Lower leg skin (tissue), 4 donors: ENCODE data around the gene COMMD9. TPM values are rescaled to one million over a fixed set of nuclear protein-coding genes. Genes with fewer than 3 reads are reported as not detected.

Source experiments
- DNase-seq, 2 donors: peaks; one replicate each; pipeline ENCODE4 v3.0.0-alpha.2; 2019; ENCODE audit warnings: low spot score in 2 of 2
- H3K4me3 ChIP-seq: fragments of 200-600 bp; sonication (generic); 2 replicates; pipeline ENCODE4 v1.5.1; 2017; ENCODE audit warnings: mild to moderate bottlenecking, low read depth; ENCODE audit not compliant: poor library complexity, severe bottlenecking
- CTCF ChIP-seq, 3 donors: fragments of 450-650 bp; IDR thresholded peaks; one replicate each; pipeline ENCODE4 v1.5.1; 2016; ENCODE audit warnings: antibody characterized with exemption in 3 of 3, mild to moderate bottlenecking in 3 of 3, moderate library complexity in 2 of 3
- POLR2A ChIP-seq, 2 donors: fragments of 450-650 bp; IDR thresholded peaks; one replicate each; pipeline ENCODE4 v1.6.1; 2016 to 2017; ENCODE audit warnings: antibody characterized with exemption in 2 of 2, mild to moderate bottlenecking in 1 of 2, moderate library complexity in 1 of 2
- WGBS, 2 donors: methylation state at CpG; one replicate each; pipeline ENCODE4 v1.1.5; 2018; 5-methylcytosine and 5-hydroxymethylcytosine counted together
- intact Hi-C: fragments of 100-400 bp; cut with DNase I; formaldehyde crosslinking; loops from one replicate; pipeline ENCODE4 v1.15.0; 2023; ENCODE audit warnings: low total_unique reads
- total RNA-seq, 4 donors: library from RNA; depleted of rRNA; stranded (reverse); fragments of >200 nt; gene quantifications; one replicate each; pipeline ENCODE4 v1.1.0, GENCODE V29; 2016

Gene COMMD9
- total RNA-seq, 4 donors from 2014 or later, result 33.3 to 57.6 (median 42.9) TPM

DNA sequence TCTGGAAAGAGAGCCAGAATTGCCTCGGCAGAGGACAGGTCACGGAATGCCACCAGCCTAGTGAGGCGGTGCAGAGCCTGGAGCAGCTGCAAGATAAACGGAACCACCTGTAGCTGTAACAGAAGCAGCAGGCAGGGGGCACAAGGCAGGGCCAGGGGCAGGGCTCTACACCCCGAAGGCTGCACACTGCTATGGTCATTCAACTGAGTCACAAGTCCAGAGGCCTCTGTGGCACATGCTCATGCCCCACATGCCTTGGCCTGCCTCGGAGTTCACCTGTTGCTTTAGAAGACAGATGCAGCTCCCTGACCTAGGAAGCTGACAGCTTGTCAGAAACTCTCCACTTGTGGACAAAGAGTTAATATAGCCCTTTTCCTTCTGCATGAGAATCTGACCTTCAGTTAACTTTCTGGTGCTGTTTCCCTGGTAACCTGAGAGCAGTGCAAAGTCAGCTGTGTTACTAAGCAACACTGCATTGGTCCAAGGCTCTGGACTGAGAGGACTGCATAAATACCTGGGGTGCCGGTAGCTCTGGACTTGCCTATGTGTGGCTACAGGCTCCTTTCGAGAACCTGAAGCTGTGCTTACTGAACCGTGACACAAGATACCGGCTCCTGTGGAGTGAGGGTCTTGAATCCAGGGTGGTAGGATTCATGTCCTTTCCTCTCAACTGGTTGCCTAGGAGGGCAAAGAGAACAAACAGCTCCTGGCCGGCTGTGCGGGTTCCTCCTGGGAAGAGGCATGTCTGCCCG lies 10.5 kb downstream of the COMMD9 start:
- intact Hi-C loops, result no loop called here
- 82 to 83% methylated on average over 13 of the region's 13 CpGs for WGBS, 2 donors
- no peak overlapping the region for H3K4me3 ChIP-seq
- TF ChIP-seq CTCF (IDR thresholded peaks at IDR 0.05), result no peak
- no peak for TF ChIP-seq POLR2A (IDR thresholded peaks at IDR 0.05)
- peak in 1 of 2 donors; percentile 48 for DNase-seq

- H3K4me3 ChIP-seq, result no peak overlapping the region
- WGBS, 2 donors, result 94 to 98% methylated on average over 7 of the region's 7 CpGs
- no peak for DNase-seq
- TF ChIP-seq POLR2A (IDR thresholded peaks at IDR 0.05), result no peak
- TF ChIP-seq CTCF (IDR thresholded peaks at IDR 0.05), result no peak
- intact Hi-C loops, result no loop called here
Observed at GRCh38 chr11:36274414-36274813, 14.8 kb downstream of the COMMD9 start.

GRCh38 chr11:36273110-36273509 lies 16.1 kb downstream of the COMMD9 start:
- WGBS, 2 donors, result 89 to 91% methylated on average over 3 of the region's 3 CpGs
- no peak overlapping the region for H3K4me3 ChIP-seq
- DNase-seq, result peak in 1 of 2 donors; percentile 7
- no peak for TF ChIP-seq CTCF (IDR thresholded peaks at IDR 0.05)
- no peak for TF ChIP-seq POLR2A (IDR thresholded peaks at IDR 0.05)
- intact Hi-C loops, result no loop called here

DNA sequence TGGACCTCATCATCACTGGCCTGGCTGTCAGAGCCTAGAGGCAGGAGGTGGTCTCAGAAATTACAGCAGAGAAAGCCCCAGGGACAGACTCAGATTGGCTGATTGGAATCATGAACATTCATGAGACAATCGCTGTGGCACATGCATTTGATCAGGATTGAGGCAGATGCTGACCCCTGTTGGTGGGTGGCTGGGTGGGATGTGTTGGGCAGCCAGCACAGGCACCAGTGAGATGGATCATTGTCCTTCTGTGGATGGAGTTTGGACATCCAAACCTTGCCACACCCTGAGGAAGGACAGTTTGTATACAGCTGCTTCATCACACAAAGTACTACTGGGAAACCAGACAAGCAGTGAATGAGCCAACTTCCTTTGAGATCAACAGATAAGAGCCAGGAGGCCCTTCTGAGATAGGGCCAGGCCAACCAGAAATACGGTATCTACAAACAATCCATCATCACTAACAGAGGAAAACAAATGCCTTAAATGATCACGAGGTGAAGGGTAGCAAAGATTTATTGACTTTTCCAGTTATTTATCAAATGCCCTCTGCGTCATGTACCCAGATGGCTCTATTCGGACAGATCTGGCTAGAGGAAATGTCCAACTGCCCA lies 17.3 kb downstream of the COMMD9 start:
- WGBS, 2 donors, result 81 to 82% methylated on average over 5 of the region's 5 CpGs
- intact Hi-C loops, result no loop called here
- DNase-seq, result peak in 1 of 2 donors; percentile 70
- TF ChIP-seq CTCF (IDR thresholded peaks at IDR 0.05) (no peak), POLR2A (IDR thresholded peaks at IDR 0.05) (no peak)
- H3K4me3 ChIP-seq, result no peak overlapping the region

DNA sequence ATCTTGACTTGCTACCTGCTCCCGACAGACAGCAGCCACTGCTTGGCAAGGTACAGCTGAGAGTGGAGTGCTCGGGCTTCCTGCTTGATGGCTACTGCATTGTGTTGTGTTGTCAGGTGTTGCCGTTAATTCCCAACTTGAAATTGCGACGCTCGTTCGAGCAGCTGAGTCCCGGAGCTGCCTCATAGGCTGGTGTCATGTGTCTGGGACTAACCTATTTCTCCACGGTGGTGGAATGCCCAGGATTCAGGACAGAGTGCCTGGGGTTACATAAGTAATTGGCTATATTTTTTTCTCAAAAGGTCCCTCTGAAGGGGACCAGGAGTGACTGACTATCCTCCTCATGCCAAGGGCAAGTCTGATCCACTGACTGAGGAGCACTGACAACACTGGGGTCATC lies 18.5 kb downstream of the COMMD9 start:
- intact Hi-C loops, result no loop called here
- TF ChIP-seq POLR2A (IDR thresholded peaks at IDR 0.05) (no peak), CTCF (IDR thresholded peaks at IDR 0.05) (no peak)
- DNase-seq, result no peak
- H3K4me3 ChIP-seq, result no peak overlapping the region
- WGBS, 2 donors, result 88 to 90% methylated on average over 9 of the region's 9 CpGs
